Head of caudate nucleus (tissue), 42 donors: Measurements from ENCODE around the gene TNRC18.
"Not testable (repeated sequence)": the region's sequence is repeated elsewhere in the genome, so short reads cannot be mapped to it uniquely, and the experiment has no call there.

Experiments
- DNase-seq, 42 donors: peaks; one replicate each; pipeline versions ENCODE4 v3.0.0 to v3.0.0-alpha.2; 2020 to 2021; ENCODE audit warnings: mixed read lengths in 7 of 42
- intact Hi-C: fragments of 100-400 bp; cut with DNase I; formaldehyde crosslinking; loops from one replicate; pipeline ENCODE4 v1.15.0; 2022

The TNRC18 gene

DNA sequence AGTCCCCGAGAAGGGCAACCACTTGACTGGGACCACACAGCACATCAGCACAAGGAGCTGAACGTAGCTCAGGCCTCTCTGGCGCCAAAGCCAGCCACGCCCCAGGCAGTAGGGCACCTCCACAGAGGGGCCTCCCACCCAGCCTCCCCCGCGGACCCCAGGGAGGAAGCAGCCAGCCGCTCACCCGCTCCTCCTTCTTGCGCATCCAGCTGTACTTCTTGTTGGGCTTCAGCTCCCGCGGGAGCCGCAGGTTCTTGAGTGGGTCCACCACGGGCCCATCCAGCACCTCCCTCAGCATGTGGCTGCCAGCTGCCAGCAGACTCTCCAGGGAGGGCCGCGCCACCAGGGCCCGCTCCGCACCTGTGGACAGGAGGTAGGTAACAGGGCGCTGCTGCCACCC lies 61.2 kb downstream of the TNRC18 start:
- intact Hi-C loops: no loop called here
- DNase-seq: no peak

DNA sequence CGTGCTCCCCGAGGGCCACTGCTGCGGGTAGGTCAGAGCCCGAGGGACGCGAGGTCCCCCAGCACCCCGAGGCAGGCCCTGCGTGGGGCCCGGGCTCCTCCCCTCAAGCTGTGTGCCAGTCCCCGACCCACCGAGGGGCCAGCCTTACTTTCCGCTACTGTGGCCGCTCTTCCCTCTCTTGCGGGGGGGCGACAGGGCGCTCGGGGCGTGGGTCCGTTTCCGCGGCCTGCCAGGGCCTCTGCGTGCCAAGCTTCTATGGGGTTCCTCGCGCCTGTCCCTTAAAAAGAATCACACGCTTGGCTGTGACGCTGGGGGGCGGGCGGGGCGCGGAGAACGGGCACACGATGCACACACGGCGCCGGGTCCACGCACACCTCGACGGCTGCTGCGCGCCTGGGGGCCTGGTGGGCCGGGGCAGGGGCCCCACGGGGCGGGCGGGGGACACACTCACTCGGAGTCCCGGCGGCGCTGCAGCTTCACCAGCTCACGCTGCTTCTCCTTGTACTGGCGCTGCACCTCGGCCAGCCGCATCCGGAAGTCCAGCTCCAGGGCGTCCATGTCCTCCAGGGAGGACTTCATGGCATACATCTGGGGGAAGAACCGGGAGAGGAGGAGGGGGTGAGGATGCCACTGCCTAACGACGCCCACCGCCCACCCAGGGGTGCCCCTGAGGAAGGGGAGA lies 62.0 kb downstream of the TNRC18 start:
- intact Hi-C loops: no loop called here
- no peak for DNase-seq

DNA sequence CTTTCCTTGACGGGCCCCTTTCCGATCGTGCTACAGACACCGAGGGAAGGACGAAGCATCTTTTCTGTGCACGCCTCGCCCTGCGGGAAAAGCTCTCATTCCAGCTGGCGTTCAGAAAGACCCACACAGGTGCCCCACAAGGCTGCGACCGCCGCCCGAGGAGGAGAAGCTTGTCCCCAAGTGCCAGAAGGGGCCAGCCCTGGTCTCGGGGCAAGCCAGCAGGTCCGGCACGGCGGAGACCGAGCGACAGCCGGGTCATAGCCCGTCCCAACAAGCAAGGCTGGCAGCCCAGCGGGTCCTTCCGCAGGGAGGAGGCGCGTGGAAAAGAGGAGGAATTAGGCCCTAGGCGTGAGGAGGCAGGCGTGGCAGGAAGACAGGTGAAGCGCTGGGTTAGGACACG lies 62.7 kb downstream of the TNRC18 start:
- intact Hi-C loops: no loop called here
- DNase-seq: no peak

DNA sequence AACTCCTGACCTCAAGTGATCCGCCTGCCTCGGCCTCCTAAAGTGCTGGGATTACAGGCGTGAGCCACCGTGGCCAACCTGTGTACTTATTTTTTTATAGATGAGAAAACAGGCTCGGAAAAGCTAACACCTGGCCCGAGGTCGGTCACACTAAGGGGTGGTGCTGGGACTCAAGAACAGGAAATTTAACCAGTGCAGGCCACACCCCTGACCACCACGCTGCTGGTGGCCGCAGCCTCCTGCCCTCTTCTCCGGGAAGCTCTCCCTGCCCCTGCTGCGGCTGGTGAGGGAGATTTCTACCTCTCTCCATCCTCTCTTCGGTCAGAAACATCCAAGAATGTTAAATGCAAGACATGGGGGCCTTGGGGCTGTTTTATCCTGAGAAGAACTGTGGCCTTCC lies 63.2 kb downstream of the TNRC18 start:
- no peak for DNase-seq
- intact Hi-C loops: no loop called here

DNA sequence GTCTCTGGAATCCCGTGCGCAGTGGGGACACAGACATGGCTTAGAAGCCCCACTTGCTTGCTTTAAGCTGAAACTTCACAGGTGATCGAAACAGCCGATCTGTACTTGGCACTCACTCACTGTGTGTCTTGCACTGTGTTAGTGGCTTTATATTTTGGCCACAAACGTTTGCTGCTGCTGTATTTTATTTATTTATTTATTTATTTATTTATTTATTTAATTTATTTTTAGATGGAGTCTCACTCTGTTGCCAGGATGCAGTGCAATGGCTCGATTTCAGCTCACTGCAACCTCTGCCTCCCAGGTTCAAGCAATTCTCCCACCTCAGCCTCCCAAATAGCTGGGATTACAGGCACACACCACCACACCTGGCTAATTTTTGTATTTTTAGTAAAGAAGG lies 63.6 kb downstream of the TNRC18 start:
- intact Hi-C loops, DNase-seq: not testable (repeated sequence)

DNA sequence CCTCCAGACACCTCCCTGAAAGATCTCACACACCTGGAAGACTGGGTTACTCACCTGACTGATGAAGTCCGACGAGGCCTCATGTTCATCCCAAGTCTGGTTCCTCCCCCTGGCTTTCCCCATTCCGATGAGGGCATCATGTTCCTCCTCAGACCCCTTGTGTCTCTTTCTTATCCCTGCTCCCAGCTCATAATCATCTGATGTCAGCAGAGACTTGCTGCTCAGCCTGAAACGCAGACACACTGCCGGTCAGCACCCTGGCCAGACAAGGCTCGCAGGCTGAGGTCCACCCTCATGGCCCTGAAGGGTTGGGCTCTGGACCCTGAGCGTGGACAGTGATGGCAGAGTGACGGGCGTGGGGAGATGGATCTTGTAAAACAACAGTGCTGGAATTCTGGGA lies 64.3 kb downstream of the TNRC18 start:
- DNase-seq: no peak
- intact Hi-C loops: no loop called here

DNA sequence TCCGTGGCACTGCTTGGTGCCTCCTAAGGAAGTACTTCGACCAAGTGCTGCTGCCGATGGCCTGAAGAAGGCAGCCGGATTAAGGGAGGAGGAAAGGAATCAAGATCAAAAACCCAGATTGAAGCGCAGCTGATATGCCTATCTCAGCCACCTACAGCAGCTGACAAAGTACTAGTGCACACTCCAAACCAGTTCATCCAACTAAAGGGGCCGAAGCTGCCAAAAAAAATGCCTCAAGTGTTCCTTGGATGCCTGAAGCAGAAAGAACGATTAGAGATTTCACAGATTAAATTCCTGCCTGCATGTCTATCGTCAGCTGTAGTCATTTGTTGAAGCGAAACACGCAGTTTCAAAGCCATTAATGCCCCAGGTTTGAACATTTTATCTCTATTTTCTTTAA lies 65.7 kb downstream of the TNRC18 start:
- intact Hi-C loops: no loop called here
- no peak for DNase-seq

DNA sequence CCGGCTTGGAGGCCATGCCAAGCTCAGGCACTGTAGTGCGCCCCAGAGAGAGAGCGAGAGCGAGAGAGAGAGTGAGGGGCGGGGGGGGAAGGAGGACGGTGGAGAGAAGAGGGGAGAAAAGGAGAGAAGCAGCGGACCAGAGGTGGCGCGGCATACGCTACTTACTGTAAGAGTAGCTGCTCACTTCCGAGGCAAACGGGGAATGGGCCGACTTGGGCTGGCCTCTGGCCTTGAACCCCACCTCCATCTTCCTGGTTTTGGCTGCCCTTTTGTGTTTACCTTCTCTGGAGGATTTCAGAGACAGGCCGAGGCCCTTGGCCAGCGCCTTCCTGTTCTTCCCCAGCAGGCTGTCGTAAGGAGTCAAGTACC lies 66.9 kb downstream of the TNRC18 start:
- intact Hi-C loops: no loop called here
- no peak for DNase-seq

DNA sequence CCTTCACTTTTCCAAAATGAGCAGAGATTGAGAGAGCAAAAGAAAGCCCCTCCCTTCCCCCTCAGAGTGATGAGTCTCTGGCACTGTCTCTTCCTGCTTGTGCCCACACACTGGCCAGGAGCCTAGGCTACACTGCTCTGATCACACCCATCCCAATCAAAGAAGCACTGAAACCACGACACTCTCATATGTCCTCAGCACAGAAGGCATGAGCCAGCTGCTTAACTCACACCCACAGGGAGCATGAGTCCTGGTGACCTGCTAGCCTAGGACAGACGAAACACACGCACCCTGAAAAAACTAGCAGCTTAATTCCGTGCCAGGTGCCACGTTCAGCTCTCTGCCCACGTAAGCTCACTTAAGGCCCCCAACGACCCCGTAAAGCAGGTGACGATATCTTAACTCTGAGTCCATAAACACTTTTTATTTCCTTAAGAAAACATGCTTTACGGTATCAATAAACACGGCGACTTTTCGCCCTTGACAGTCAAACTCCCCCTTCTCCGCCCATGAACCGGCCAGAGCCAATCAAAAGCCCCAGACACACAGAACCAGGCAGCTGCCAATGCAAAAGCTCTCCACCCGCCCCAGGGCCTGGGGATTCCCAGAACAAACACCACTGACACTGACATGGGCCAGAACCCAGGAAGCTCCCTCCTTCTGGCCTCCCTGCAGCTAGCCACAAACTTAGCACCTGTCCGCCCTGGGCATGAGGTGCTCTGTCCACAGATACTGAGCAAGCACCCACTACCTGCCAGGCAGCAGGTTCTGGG lies 69.0 kb downstream of the TNRC18 start:
- intact Hi-C loops: no loop called here
- peak in 16 of 42 donors; percentile 18 to 56 (median 35) for DNase-seq

DNA sequence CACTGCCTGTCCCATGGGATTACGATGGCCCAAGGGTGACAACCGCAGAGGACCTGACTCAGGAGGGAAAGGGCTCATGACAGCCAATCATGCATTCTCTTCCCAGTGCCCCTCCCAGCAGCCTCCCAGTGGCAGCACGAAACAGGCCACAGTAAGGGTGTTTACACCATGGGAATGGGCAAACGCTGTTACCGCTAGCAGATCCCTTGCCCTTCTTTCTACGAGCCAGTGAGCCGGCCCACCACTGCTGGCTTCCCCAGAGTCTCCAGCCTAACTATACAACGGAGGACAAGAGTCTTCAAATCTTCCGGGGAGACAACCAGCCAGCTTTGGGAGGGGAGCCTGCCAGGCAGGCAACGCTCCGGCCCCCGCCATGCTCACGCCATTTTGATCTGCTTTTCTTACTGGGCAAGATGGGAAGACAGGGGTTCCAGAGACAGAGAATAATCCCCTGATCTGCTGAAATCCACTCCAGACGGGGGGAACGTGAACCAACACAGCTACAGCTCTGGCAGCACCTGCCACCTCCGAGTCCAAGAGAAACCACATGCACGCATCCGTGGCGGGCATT lies 71.1 kb downstream of the TNRC18 start:
- intact Hi-C loops: no loop called here
- no peak for DNase-seq

DNA sequence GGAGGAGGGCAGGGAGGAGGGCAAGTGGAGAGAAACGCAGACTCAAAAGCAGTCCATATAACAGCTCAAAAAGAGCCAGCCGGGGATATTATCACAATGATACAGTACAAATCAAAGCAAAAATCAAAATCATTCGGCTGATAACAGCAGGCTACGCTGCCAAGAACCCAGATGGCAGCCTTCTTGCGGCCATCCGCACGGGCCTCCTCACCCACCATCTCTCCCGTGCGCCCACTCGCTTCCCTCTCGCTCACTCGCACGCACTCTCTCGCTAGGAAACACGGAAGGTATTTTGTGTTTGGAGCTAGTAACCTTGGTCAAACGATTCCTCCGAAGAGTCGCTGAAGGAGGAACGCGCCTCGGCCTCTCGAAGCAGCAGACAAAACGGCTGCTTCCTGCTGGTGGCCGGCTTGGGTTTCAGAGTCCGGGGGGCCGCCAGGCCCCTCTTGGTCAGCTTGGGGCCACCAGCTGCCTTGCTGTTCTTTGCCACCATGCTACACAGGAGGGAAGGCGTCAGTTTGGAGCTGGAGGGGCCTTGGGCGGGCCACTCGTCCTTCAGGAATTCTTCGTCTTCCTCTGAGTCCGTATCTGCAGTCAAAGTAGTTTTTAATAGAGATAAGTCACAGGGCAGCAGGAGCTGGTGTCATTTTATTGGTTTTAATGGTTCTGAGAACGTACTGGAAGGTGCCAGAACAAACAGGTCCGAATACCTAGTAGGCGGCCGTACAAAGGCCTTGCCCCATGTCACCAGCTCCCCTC lies 71.9 kb downstream of the TNRC18 start:
- DNase-seq: peak in 4 of 42 donors; percentile 11 to 44 (median 28)
- intact Hi-C loops: no loop called here

DNA sequence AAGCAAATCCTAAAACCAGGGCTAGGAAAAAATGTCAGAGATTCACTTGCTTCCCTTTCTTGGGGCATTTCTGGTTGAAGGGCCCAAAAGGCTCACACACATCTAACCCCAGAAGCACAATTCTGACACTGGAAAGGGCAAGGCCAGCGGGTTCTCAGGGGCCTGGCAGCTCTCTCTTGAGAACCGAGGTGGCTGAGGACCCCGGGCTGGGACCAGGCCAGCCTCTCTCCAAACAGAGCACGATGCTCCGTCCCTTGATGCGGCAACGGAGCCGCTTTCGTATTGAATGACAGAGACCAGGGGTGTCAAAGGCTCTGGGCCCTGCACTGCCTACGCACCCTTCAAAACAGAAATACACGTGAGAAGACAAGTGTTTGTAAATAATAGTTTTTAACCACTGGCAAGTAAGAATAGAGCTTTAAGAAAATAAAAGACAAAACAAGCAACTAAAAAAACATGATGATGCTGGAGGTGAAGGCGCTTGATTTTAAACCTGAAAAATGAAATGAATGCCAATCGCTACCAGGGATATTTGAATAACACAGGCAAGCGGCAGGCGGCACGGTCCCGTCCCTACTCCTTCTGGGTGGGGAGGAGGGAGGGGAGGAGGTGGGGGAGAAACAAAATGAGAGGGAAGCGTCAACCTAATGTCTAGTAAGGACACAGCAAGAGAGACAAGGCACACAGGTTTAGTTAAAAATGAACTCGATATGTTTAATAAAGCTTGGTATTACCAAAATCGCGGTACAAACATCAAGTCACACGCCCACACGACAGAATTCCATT lies 72.8 kb downstream of the TNRC18 start:
- intact Hi-C loops: no loop called here
- peak in 24 of 42 donors; percentile 18 to 63 (median 40) for DNase-seq

DNA sequence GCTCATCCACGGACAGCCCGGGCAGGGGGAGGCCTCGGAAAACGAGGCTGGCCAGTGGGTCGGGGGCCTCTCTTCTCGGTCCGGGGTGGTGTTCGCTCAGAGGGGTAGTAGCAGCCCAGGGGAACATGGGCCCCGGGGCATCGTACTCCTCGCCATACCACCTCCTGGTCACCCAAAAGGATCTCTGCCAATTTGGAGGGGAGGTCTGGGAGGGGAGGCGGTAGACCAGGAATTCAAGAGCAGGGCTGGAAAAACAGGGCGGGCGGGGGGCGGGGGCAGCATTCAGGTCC lies 73.5 kb downstream of the TNRC18 start:
- DNase-seq: no peak
- intact Hi-C loops: no loop called here

DNA sequence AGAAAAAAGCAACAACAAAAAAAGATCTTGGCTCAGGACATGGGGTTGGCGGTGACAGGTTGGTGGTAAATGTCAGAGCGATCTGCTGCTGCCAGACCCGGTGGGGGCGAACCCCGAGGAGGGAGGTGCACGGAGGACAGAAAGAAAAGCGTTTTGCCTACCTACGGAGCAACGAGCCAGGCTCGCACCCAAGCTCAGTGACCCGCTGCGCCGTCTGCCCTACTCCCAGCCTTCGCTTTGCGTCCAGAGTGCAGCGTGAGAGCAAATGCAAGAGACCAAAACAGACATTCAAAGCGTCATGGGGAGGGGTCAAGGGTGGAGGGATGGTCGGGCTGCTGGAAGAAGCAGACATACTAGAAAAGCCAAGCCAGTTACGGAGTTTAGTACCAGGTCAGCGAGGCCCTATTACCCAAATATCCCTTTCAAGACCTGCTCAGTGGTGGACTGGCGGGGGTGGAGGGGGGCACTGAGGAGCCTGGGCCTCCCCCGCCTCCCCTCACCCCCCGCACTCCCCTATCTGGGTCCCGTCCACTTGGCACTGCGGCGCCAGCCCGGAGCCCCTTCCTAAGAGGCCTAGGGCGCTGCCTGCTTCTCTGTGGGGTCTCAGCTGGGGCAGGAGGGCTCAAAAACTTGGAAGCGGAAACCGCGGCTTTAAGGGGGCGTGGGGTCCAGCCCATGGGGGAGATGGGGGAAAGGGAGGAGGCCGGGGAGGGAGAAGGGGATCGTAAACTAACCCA lies 74.0 kb downstream of the TNRC18 start:
- intact Hi-C loops: no loop called here
- DNase-seq: peak in 1 of 42 donors; percentile 45

DNA sequence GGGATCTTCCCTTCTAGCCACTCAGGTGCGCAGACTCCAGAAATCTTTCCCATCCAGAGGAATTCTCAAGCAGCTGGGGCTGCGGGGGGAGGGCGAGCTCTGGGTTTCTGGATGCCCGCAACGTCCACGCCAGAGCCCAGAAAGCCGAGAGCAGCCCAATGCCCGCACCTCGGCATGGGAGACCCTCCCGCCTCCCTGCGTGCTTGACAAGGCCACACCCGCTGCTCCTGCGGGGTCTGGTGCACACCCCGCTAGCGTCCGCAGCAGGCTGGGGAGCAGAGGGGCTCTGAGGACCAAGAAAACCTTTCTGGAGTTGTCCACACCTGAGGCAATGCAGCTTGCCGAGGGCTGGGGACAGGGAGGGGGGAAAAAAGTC lies 74.6 kb downstream of the TNRC18 start:
- no peak for DNase-seq
- intact Hi-C loops: no loop called here

DNA sequence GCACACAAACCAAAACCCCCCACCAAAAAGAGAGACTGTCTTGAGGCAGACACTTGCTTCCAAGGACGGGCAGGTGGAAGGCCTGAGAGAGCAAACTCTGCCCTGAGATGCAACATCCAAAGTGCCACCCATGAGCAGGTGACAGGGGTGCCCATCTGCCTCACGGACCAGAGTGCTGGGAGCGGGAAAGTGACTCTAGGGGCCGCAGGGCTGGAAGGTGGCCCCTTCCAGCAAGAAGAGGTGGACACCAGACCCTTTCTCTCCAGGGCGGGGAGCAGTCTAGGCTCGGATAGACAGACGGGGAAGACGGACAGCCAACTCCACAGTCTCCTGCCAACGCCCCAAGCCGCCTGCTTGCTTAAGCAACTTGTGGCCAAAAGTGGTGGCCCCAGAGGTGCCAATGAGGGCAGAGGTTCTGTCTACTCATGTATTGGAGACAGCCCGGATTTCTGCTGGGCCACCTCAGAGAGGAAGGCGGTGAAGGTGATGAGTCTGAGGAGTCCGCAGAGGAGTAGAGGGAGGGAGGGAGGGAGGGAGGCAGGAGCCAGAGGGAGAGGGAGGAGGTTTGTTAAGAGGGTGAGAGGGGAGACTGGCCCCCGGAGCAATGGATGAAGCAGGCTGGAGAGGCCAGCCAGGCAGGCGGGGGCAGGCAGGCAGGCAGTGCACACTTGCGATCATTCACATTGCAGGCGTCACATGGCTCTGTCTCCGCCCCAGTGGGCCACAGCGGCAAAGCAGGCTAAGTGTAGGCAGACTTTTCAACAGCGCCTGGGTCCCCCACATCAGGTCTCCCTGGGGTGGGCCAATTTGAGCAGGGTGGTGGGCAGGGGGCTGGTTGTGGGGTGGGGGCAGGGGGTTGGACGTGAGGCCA lies 75.3 kb downstream of the TNRC18 start:
- peak in 41 of 42 donors; percentile 19 to 86 (median 65) for DNase-seq
- intact Hi-C loops: no loop called here

DNA sequence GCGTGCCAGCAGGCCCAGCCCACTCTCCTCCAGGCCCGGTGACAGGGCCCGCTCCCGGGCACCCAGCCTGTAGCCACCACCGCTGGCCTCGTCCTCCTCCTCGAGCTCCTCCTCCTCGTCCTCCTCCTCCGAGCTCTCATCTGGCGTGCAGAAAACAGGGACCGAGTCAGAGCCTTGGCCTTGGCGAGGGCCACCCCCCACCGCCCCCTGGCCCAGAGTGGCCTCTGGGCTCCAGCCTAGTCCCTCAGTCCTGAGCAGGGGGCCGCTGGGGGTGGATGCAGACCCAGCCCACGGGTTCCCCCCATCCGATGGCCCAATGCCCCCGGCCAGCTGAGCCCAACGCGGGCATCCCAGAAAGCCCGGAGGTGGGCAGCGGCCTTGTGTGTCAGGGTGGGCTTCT lies 78.0 kb downstream of the TNRC18 start:
- intact Hi-C loops: no loop called here
- no peak for DNase-seq

DNA sequence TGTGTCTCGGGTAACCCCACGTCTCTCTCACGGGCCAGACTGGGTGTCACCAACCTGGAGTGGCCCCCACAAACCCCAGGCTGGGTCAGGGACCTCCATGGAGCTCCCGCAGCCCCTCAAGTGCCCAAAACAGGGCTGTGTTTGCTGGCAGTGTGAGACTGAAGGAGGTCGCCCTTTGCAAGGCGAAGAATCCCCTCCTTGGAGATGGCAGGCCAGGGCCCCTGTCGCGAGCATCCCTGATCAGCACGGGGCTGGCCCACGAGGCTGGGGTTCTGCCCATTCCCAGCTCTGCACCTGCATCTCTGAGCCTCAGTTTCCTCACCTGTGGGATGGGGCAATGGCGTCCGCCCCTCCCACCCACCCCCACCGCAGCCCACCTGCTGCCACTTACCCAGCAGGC lies 78.5 kb downstream of the TNRC18 start:
- intact Hi-C loops: no loop called here
- DNase-seq: no peak
